Activated CD4-positive, alpha-beta T cell treated with anti-CD3 and anti-CD28 coated beads, Interleukin-2, amount 50 U/mL, for 1 hour (primary cell): ENCODE results near the gene APBA3.
"Not testable (repeated sequence)": the region's sequence is repeated elsewhere in the genome, so short reads cannot be mapped to it uniquely, and the experiment has no call there.

Source experiments
- DNase-seq: peaks from one replicate; pipeline ENCODE4 v3.0.0-alpha.2; 2020

APBA3 gene

GRCh38 chr19:3770136-3770999 lies 8.9 kb upstream of the APBA3 start:
- no peak for DNase-seq

GRCh38 chr19:3769494-3769893 lies 8.0 kb upstream of the APBA3 start:
- no peak for DNase-seq

GRCh38 chr19:3768748-3769099 lies 7.2 kb upstream of the APBA3 start:
- DNase-seq: no peak

GRCh38 chr19:3768015-3768747 lies 6.7 kb upstream of the APBA3 start:
- no peak for DNase-seq

GRCh38 chr19:3767050-3767449 lies 5.6 kb upstream of the APBA3 start:
- no peak for DNase-seq

- no peak for DNase-seq
These were observed 5.0 kb upstream of the APBA3 start for GRCh38 chr19:3766520-3766919.

GRCh38 chr19:3765757-3766156 lies 4.3 kb upstream of the APBA3 start:
- DNase-seq: not testable (repeated sequence)

- no peak for DNase-seq
These were observed 3.6 kb upstream of the APBA3 start for GRCh38 chr19:3765121-3765520.

GRCh38 chr19:3762501-3763459 lies 1.3 kb upstream of the APBA3 start, which contains the start of gene MRPL54:
Gene MRPL54 (plus strand): TSS chr19:3762682. CDS start chr19:3762701, 19 bp downstream.
- DNase-seq: peak; percentile 99

- DNase-seq: no peak
These were observed 610 bp upstream of the APBA3 start for GRCh38 chr19:3762130-3762473.

GRCh38 chr19:3760871-3761361 lies 576 bp downstream of the APBA3 start:
- DNase-seq: peak; percentile 9

- no peak for DNase-seq
These were observed 1.8 kb downstream of the APBA3 start for GRCh38 chr19:3759482-3760254.

- not testable (repeated sequence) for DNase-seq
These were observed 3.2 kb downstream of the APBA3 start for GRCh38 chr19:3758297-3758696.

- not testable (repeated sequence) for DNase-seq
These were observed 3.8 kb downstream of the APBA3 start for GRCh38 chr19:3757705-3758104.

- no peak for DNase-seq
These were observed 7.7 kb downstream of the APBA3 start for GRCh38 chr19:3753631-3754410.

- DNase-seq: no peak
These were observed 9.0 kb downstream of the APBA3 start for GRCh38 chr19:3752492-3752891.

- DNase-seq: no peak
These were observed 10.3 kb downstream of the APBA3 start for GRCh38 chr19:3751236-3751635.

- DNase-seq: no peak
These were observed 11.3 kb downstream of the APBA3 start for GRCh38 chr19:3750211-3750610.

- no peak for DNase-seq
These were observed 12.5 kb downstream of the APBA3 start for GRCh38 chr19:3748965-3749364.

GRCh38 chr19:3746371-3747056 lies 15.0 kb downstream of the APBA3 start:
- no peak for DNase-seq
